ENCODE measurements around the gene YAP1.
"Not testable (repeated sequence)": the region's sequence is repeated elsewhere in the genome, so short reads cannot be mapped to it uniquely, and the experiment has no call there.

The YAP1 gene

GRCh38 chr11:102244681-102245409, 134.6 kb downstream of the YAP1 start:
- no peak for DNase-seq

- no peak for DNase-seq
These were observed 141.2 kb downstream of the YAP1 start for GRCh38 chr11:102251423-102251822.

DNA sequence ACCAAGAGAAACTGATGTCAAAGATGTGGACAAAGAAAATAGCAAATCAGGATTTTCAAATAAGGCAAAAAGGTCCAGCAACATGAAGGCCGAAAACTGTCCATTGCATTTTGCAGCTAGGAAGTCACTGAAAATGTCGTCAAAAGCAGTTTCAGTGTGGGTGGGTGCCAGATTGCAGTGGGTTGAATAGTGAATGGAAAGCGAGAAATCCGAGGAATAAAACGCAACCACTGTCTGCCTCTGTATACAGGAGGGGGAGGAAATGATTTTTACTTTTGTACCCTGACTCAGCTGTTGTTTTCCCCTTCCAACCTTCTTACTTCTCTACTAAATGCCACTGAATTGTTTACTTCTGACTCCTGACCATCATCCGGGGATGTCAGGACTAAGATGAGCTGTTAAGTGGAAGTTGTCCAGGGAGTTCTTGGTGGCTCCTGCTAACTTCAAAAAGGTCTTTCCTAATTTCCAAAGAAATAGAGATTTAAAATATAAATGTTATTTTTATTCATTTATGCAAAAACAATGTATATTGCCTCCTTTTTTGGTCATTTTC, 142.2 kb downstream of the YAP1 start:
- DNase-seq, result no peak

DNA sequence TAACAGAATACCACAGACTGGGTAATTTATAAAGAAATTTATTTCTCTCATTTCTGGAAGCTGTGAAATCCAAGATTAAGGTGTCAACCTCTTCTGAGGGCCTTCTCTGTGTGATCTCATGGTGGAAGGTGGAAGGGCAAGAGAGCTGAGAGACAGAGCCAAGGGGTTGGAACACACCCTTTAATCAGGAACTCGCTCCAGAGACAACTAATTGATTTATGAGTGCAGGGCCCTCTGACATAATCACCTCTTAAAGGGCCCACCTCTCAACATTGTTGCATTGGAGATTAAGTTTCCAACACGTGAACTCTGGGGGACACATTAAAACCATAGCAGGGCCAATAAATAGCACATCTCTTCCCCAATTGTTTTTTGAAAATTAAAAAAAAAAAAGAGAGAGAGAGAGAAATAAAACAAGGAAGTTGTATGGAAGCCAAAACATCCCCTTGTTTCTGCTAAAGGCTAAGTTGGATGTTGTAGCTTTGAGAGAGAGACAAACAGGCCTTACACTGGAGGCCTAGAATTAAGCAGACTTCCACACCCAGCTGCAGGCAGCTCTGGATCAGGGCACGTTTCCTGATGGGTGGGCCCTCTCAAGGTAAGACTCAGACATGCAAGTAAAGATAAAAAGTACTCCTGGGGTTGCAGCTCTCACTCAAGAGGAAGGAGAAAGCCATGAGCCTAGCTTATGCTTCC, 142.9 kb downstream of the YAP1 start:
- no peak for DNase-seq

DNA sequence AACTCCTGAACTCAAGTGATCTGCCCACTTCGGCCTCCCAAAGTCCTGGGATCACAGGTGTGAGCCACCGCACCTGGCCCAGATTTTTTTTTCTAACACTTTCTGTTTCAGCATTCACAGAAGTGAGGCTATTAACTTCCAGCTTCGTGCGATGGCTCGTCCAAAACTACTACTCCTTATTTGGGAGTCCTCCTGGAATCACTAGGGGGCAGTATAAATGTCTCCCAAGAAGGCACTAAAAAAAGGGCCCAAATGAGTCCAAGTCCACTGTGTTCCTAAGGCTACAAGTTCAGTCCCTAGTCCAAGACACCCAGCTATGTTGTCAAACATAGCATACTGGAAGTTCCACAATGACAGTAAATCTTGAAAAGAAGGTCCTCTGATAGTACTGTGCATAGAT, 143.8 kb downstream of the YAP1 start:
- DNase-seq, result no peak

DNA sequence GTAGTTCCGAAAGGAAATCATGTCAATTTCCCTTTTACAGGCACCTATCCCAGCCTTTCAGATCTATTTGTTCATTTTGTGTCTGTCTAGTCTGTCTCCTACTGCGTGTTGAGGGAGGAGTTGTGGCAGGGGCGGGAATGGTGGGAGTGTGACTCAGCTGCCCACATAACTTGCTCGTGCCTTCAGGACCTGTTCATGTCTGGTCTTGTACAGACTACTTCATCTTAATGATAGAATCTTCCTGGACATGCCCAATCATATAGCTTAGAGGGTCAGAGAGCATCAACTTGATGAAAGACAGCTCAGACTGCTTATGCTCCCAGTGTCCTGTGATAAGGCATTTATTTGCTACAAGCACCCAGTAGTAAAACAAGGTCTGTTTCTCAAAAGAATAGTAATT, 146.0 kb downstream of the YAP1 start:
- no peak for DNase-seq

- DNase-seq, result no peak
These were observed 150.0 kb downstream of the YAP1 start for GRCh38 chr11:102260241-102260640.

- DNase-seq, result no peak
These were observed 153.2 kb downstream of the YAP1 start for GRCh38 chr11:102263379-102264003.

- DNase-seq, result not testable (repeated sequence)
These were observed 154.5 kb downstream of the YAP1 start for GRCh38 chr11:102264704-102265103.

DNA sequence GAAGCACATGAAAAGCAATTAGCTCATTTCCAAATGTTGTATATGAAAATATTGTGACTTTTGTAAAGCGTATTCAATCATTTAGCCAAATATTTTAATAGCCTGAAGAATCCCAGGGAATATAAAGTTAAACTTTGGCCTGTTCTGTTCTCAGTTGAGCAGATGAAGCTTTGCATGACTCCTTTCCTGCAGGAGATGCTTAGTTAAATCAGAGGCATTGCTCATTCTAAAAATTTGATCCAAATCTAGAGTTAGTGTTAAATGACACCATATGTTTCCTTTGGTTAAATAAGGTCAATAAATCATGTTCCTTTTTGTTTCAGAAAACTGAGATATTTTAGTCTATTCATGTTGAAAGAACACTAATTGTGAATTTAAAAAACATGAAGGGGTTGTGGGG, 155.9 kb downstream of the YAP1 start:
- no peak for DNase-seq

- no peak for DNase-seq
These were observed 157.4 kb downstream of the YAP1 start for GRCh38 chr11:102267609-102268008.

DNA sequence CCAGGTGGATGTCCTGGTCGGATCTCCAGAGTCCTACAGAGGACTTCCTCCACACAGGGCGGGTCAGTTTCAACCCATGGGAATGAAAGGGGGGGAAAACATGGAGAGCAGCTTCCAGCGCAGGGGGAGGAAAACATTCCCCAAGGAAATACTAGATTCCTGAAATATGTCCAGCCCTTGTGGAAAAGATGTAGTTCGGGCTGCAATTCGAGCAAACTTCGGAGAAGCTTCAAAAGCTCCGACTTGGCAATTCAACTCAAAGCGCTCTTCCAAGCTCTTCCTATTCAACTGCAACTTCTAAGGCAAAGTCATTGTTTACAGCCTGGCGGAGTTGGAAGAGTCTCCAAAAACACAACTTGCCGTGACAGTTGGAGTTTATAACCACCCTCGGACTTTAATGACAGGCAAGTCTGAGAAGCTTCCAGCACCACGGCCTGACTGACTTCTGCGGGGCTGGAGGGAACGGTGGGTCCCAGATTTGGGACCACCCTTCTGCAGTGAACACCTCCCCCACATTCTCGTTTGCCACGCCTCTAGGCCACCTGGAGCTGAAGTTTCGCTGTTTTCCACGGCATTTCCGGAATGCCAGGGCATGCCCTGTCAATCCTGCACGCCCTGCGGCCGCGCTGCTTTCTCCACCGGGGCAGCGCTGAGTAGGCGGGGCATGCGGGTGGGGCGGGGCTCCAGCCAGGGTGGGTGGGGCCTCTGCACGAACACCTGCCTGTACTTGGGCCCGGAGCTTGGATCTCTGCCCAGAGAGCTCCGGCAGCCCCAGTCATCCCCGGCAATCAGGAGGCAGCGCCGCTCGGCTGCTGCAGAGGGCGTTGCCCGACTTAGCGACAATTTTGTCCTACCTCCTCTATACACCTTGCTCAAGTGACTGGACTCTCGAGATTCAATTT, 158.1 kb downstream of the YAP1 start:
- peak; percentile 50 for DNase-seq

- no peak for DNase-seq
These were observed 158.8 kb downstream of the YAP1 start for GRCh38 chr11:102268985-102269470.

- DNase-seq, result no peak
These were observed 159.7 kb downstream of the YAP1 start for GRCh38 chr11:102269927-102270326.

- no peak for DNase-seq
These were observed 162.0 kb downstream of the YAP1 start for GRCh38 chr11:102272047-102272824.

- no peak for DNase-seq
These were observed 164.4 kb downstream of the YAP1 start for GRCh38 chr11:102274628-102275027.

GRCh38 chr11:102276362-102276761, 166.1 kb downstream of the YAP1 start:
- DNase-seq, result no peak

DNA sequence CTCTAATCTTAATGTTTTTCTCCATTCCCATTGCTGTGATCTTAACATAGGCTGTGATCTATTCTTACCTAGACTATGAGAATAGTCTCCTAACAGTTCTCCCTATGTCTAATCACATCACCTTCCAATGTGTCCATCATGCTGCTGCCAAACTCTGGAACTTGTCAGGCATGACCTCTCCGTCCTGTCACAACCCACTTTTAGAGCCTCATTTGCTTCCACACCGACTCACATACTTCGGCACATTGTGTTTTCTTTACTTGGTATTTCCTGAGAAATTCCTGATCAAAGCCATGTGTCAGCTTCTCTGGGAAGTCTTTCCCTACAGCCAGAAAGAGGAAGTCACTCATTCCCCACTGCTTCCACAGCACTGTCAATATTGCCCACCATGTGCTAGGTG, 166.5 kb downstream of the YAP1 start:
- DNase-seq, result no peak

DNA sequence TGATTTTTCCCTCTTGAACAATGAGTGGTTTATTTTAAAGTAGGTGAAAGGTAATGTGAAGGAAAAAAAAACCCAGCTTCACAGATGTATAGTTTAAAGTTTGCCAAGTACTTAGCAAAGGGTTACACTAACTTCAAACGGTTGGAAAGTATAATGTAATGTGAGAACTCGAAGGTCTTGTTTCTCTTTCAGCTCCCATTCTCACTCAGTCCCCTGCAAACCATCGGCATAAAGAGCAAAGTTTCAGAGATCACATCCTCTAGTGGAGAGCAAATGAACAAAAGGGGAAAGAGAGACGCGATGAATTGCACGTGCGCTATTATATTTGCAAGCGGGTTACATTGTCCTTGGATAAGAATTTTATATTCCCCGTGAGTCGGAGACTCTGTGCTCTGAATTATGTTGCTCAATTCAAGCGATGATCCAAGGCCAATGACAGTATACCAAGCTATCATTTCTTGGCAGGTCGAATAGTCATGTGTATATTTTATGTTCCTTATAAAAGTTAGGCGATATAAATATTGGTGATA, 169.5 kb downstream of the YAP1 start:
- DNase-seq, result no peak

DNA sequence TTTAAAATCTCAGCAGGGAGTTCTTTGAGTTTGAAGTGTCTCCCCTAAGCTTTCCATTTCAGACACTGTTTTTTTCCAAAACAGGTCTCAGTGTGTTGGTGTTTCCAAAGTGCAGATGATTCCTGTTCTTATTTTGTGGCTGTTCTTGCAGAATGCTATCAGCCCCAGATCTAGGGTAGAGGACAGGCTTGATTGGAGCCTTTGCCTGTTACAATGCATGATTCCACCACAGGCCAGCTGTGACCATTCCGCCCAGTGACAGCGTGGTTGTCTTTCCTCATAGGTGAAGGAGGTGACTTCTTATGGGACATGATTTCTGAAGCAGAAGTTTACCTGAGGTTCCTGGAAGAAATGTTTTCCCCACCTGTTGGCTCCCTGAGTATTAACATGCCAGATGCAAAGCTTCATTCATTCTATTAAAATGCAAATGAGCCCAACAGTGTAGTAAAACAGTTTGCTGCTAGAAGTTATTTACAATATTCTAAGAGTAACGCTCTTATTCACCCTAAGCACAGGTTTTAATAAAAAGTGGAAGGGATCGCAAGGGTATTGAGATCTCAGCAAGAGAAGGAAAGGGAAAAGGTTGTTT, 170.1 kb downstream of the YAP1 start:
- no peak for DNase-seq
